IMR-90 (cell line): ENCODE results near the gene EML4. TPM values are rescaled to one million over a fixed set of nuclear protein-coding genes. Genes with fewer than 3 reads are reported as not detected.

Experiments
- ATAC-seq: fragments of 200-7000 bp; cut with Tn5 transposase; 2 replicates; pipeline ENCODE4 v1.9.1; 2020; ENCODE audit warnings: low read depth, mild to moderate bottlenecking, moderate library complexity
- BruUV-seq: library from RNA; stranded (reverse); fragments of 400-500 nt; replicated peaks from 2 replicates; lab custom pipeline; 2021; lab: Mats Ljungman, UMichigan
- CTCF ChIA-PET: fragments of 300-600 bp; formaldehyde crosslinking; extraction: SDS; loops from one replicate; lab custom pipeline; 2021; ENCODE audit warnings: antibody characterized with exemption; lab: Yijun Ruan, JAX
- POLR2A ChIA-PET: fragments of 300-600 bp; sonication (Branson Sonifier 250); formaldehyde crosslinking; loops from one replicate; lab custom pipeline; 2022; ENCODE audit warnings: antibody characterized with exemption; ENCODE audit not compliant: unreplicated experiment; lab: Charles Lee
- DNase-seq: peaks from one replicate; pipeline ENCODE4 v3.0.0; 2013
- H2AFZ ChIP-seq: replicated peaks from 2 replicates; pipeline ENCODE3; 2013; ENCODE audit warnings: low read length, mild to moderate bottlenecking; ENCODE audit not compliant: poor library complexity
- H2AK5ac ChIP-seq: 2 replicates; pipeline ENCODE4 v1.6.1; 2013; ENCODE audit warnings: low read depth, low read length, inconsistent platforms
- H2AK9ac ChIP-seq: replicated peaks from 2 replicates; pipeline ENCODE3; 2013; ENCODE audit warnings: mild to moderate bottlenecking, low read depth, low read length, moderate library complexity; ENCODE audit not compliant: poor library complexity
- H2BK120ac ChIP-seq: 2 replicates; pipeline ENCODE4 v1.6.1; 2013; ENCODE audit warnings: low read depth, low read length, inconsistent platforms
- H2BK15ac ChIP-seq: 3 replicates; pipeline ENCODE4 v1.6.1; 2013; ENCODE audit warnings: low read depth, low read length, inconsistent platforms
- H2BK20ac ChIP-seq: 2 replicates; pipeline ENCODE4 v1.6.1; 2013; ENCODE audit warnings: low read depth, mild to moderate bottlenecking, inconsistent platforms, low read length, moderate library complexity
- H2BK5ac ChIP-seq: 2 replicates; pipeline ENCODE4 v1.6.1; 2013; ENCODE audit warnings: mild to moderate bottlenecking, low read depth, low read length, inconsistent platforms; ENCODE audit not compliant: poor library complexity, severe bottlenecking
- H3K14ac ChIP-seq: replicated peaks from 2 replicates; pipeline ENCODE4 v1.6.1; 2013; ENCODE audit warnings: low read depth, low read length, inconsistent platforms
- H3K18ac ChIP-seq: 2 replicates; pipeline ENCODE4 v1.6.1; 2013; ENCODE audit warnings: low read depth, low read length, control low read depth
- H3K23ac ChIP-seq: 2 replicates; pipeline ENCODE4 v1.6.1; 2013; ENCODE audit warnings: low read depth, low read length, inconsistent platforms
- H3K27ac ChIP-seq: 2 replicates; pipeline ENCODE4 v1.5.1; 2013; ENCODE audit warnings: mild to moderate bottlenecking, control low read depth, low read length; ENCODE audit not compliant: insufficient read depth
- H3K27me3 ChIP-seq: 2 replicates; pipeline ENCODE4 v1.6.1; 2013; ENCODE audit warnings: low read length; ENCODE audit not compliant: control insufficient read depth, insufficient read depth
- H3K36me3 ChIP-seq: 2 replicates; pipeline ENCODE4 v1.6.1; 2013; ENCODE audit warnings: low read length, mixed read lengths; ENCODE audit not compliant: control insufficient read depth, insufficient read depth
- H3K4ac ChIP-seq: 2 replicates; pipeline ENCODE4 v1.6.1; 2013; ENCODE audit warnings: low read depth, low read length, inconsistent platforms
- H3K4me1 ChIP-seq: 2 replicates; pipeline ENCODE4 v1.6.1; 2013; ENCODE audit warnings: low read length, mixed read lengths; ENCODE audit not compliant: control insufficient read depth, insufficient read depth
- H3K4me2 ChIP-seq: 2 replicates; pipeline ENCODE4 v1.6.1; 2013; ENCODE audit warnings: low read depth, mild to moderate bottlenecking, control low read depth, low read length, moderate library complexity
- H3K4me3 ChIP-seq: 2 replicates; pipeline ENCODE4 v1.5.1; 2013; ENCODE audit warnings: low read depth, mild to moderate bottlenecking, control low read depth, low read length, moderate library complexity; ENCODE audit not compliant: insufficient read depth
- H3K56ac ChIP-seq: 2 replicates; pipeline ENCODE4 v1.6.1; 2013; ENCODE audit warnings: low read length, inconsistent platforms; ENCODE audit not compliant: insufficient read depth; ENCODE audit errors: extremely low read depth
- H3K79me1 ChIP-seq, 2 experiments: 2 replicates each; pipeline ENCODE4 v1.6.1; 2013; ENCODE audit warnings: low read length in 2 of 2, inconsistent platforms in 1 of 2, low read depth in 1 of 2
- H3K9ac ChIP-seq: 2 replicates; pipeline ENCODE4 v1.6.1; 2013; ENCODE audit warnings: low read depth, low read length, control low read depth
- H3K9me1 ChIP-seq: 2 replicates; pipeline ENCODE4 v1.6.1; 2013; ENCODE audit warnings: low read length, inconsistent platforms; ENCODE audit not compliant: insufficient read depth
- H3K9me3 ChIP-seq: 2 replicates; pipeline ENCODE4 v1.6.1; 2013; ENCODE audit warnings: low read length; ENCODE audit not compliant: control insufficient read depth, insufficient read depth
- H4K20me1 ChIP-seq: 2 replicates; pipeline ENCODE4 v1.6.1; 2013; ENCODE audit warnings: low read length, inconsistent platforms; ENCODE audit not compliant: insufficient read depth
- H4K5ac ChIP-seq: 2 replicates; pipeline ENCODE4 v1.6.1; 2013; ENCODE audit warnings: mild to moderate bottlenecking, low read depth, low read length, control low read depth
- H4K8ac ChIP-seq, 2 experiments: 2 replicates each; pipeline ENCODE4 v1.6.1; 2013; ENCODE audit warnings: low read depth in 2 of 2, low read length in 2 of 2, control low read depth in 1 of 2, inconsistent platforms in 1 of 2
- H4K91ac ChIP-seq: 2 replicates; pipeline ENCODE4 v1.6.1; 2013; ENCODE audit warnings: low read depth, low read length, inconsistent platforms; ENCODE audit not compliant: insufficient read depth
- NFE2L2 ChIP-seq: fragments of 150-350 bp; IDR thresholded peaks from 2 replicates; pipeline ENCODE4 v1.6.1; 2016; ENCODE audit warnings: low read depth, mild to moderate bottlenecking, low read length
- WGBS, 2 experiments: methylation state at CpG; one replicate each; pipeline versions ENCODE4 v1.1.5 to v1.1.7; 2013; ENCODE audit warnings: missing lambda C conversion rate in 2 of 2; ENCODE audit not compliant: insufficient read length in 1 of 2; ENCODE audit errors: extremely low coverage in 2 of 2; 5-methylcytosine and 5-hydroxymethylcytosine counted together
- dilution Hi-C: fragments of 300-500 bp; cut with HindIII; formaldehyde crosslinking; loops from one replicate; pipeline ENCODE4 v1.14.3; 2018; ENCODE audit warnings: low sequenced_read_pairs; ENCODE audit not compliant: unreplicated experiment
- in situ Hi-C: fragments of 300-500 bp; cut with MboI; formaldehyde crosslinking; loops from 3 replicates; pipeline ENCODE4 v1.14.3; 2019; ENCODE audit warnings: low sequenced_read_pairs, inconsistent platforms, mixed read lengths
- intact Hi-C: fragments of 100-400 bp; cut with micrococcal nuclease; formaldehyde crosslinking; loops from 2 replicates; pipeline ENCODE4 v1.10.0; 2022
- polyA plus RNA-seq, 3 experiments: library from polyadenylated mRNA; depleted of rRNA; stranded (reverse); fragments of >200 nt; gene quantifications; 2 replicates each; pipeline ENCODE4 v1.2.3, GENCODE V29; 2012; ENCODE audit warnings: low replicate concordance in 1 of 3
- total RNA-seq: library from RNA; depleted of rRNA; stranded (reverse); fragments of >200 nt; gene quantifications from 2 replicates; pipeline ENCODE4 v1.2.3, GENCODE V29; 2012

The EML4 gene
- total and polyA plus RNA-seq, 2 of the 4 experiments (the other 2 are of a cell fraction) = 29.7 to 73.7 TPM

DNA sequence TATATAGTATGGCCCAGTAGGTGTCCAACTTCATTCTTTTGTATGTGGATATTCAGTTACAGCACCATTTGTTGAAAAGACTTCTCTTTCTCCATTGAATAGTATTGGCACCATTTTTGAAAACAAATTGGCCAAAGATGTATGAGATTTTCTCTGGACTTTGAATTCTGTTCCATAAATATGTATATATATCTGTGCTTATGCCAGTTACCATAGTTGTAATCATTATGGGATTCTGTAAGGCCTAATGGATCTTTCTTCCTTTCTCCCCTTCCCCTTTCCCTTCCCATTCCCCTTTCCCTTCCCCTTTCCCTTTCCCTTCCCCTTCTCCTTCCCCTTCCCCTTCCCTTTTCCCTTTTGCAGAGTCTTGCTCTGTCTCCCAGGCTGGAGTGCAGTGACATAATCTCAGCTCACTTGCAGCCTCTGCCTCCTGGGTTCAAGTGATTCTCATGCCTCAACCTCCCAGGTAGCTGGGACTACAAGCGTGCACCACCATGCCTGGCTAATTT, 140.9 kb downstream of the EML4 start:
- no peak for TF ChIP-seq NFE2L2
- BruUV-seq = no TSS peak
- no peak overlapping the region for H4K8ac ChIP-seq
- H3K4me2 ChIP-seq = no peak overlapping the region
- no peak overlapping the region for H2BK15ac ChIP-seq
- no peak overlapping the region for H2AK9ac ChIP-seq
- dilution Hi-C loops = no loop called here
- no peak overlapping the region for H3K9ac ChIP-seq
- H2AFZ ChIP-seq = no peak overlapping the region
- no peak overlapping the region for H2AK5ac ChIP-seq
- no peaks in the 10 kb centered on the region for H3K9me3 ChIP-seq
- no peak overlapping the region for H2BK5ac ChIP-seq
- CTCF ChIA-PET = no interaction called here
- no peak overlapping the region for H3K4me3 ChIP-seq
- H3K18ac ChIP-seq = no peak overlapping the region
- H3K79me1 ChIP-seq = no peaks in the 10 kb centered on the region
- POLR2A ChIA-PET = interaction anchor here (0.6 kb wide), 1 partner anchor 173 kb away, joined by 6 read pairs; no protein-coding TSS in a partner anchor
- in situ Hi-C loops = no loop called here
- WGBS, 2 experiments = no CpG with 5 or more reads among the region's 1 CpG
- no peak overlapping the region for H4K91ac ChIP-seq
- ATAC-seq = no peak
- no peak overlapping the region for H3K56ac ChIP-seq
- no peak overlapping the region for H3K14ac ChIP-seq
- no peak for DNase-seq
- no peaks in the 10 kb centered on the region for H4K20me1 ChIP-seq
- H3K9me1 ChIP-seq = 0 out of 2 replicates have a peak, but pooled peaks cover 4% of the 10 kb centered on the region
- no peak overlapping the region for H3K23ac ChIP-seq
- intact Hi-C loops = no loop called here
- H3K4me1 ChIP-seq = peaks cover 4% of the 10 kb centered on the region; the same call in 1 of the 2 replicates
- no peak overlapping the region for H2BK120ac ChIP-seq
- H2BK20ac ChIP-seq = no peak overlapping the region
- no peaks in the 10 kb centered on the region for H3K27me3 ChIP-seq
- H3K36me3 ChIP-seq = peaks cover 10% of the 10 kb centered on the region
- no peak overlapping the region for H4K5ac ChIP-seq
- H3K27ac ChIP-seq = no peak overlapping the region
- H3K4ac ChIP-seq = no peak overlapping the region
